ENCODE measurements around the gene SPACA9. TPM values are rescaled to one million over a fixed set of nuclear protein-coding genes. Genes with fewer than 3 reads are reported as not detected.

The SPACA9 gene
- total and polyA plus RNA-seq, 2 donors, result 2.5 to 6.6 TPM

- Histone ChIP-seq H3K36me3 (ENCODE audit: insufficient read depth) (peaks cover 6% of the 10 kb centered on the region), H3K27ac (ENCODE audit: low read depth) (no peak overlapping the region), H3K4me3 (ENCODE audit: low read depth, low read length) (no peak overlapping the region), H3K4me1 (ENCODE audit: insufficient read depth) (no peaks in the 10 kb centered on the region)
- WGBS, result 80% methylated on average over 9 of the region's 9 CpGs
- no peak for DNase-seq (ENCODE audit: extremely low spot score)
Measured at GRCh38 chr9:132892400-132892799, 13.7 kb downstream of the SPACA9 start.

GRCh38 chr9:132894346-132894745 is 15.6 kb downstream of the SPACA9 start:
- WGBS, result 83% methylated on average over 5 of the region's 5 CpGs
- Histone ChIP-seq H3K4me3 (ENCODE audit: low read depth, low read length) (no peak overlapping the region), H3K27ac (ENCODE audit: low read depth) (no peak overlapping the region), H3K4me1 (ENCODE audit: insufficient read depth) (no peaks in the 10 kb centered on the region), H3K36me3 (ENCODE audit: insufficient read depth) (peaks cover 7% of the 10 kb centered on the region)
- no peak for DNase-seq (ENCODE audit: extremely low spot score)

GRCh38 chr9:132894862-132895835 is 16.5 kb downstream of the SPACA9 start:
- H3K36me3 ChIP-seq (ENCODE audit: insufficient read depth), result peaks cover 7% of the 10 kb centered on the region
- H3K4me3 ChIP-seq (ENCODE audit: low read depth, low read length), result no peak overlapping the region
- WGBS, result 59% methylated on average over 9 of the region's 9 CpGs
- DNase-seq (ENCODE audit: extremely low spot score), result peak; percentile 25
- no peak overlapping the region for H3K27ac ChIP-seq (ENCODE audit: low read depth)
- H3K4me1 ChIP-seq (ENCODE audit: insufficient read depth), result no peaks in the 10 kb centered on the region

GRCh38 chr9:132896264-132896663 is 17.6 kb downstream of the SPACA9 start:
- no peak for DNase-seq (ENCODE audit: extremely low spot score)
- Histone ChIP-seq H3K36me3 (ENCODE audit: insufficient read depth) (peaks cover 13% of the 10 kb centered on the region), H3K4me1 (ENCODE audit: insufficient read depth) (no peaks in the 10 kb centered on the region), H3K4me3 (ENCODE audit: low read depth, low read length) (no peak overlapping the region), H3K27ac (ENCODE audit: low read depth) (no peak overlapping the region)
- WGBS, result 80% methylated on average over 13 of the region's 13 CpGs

GRCh38 chr9:132896906-132897305 is 18.2 kb downstream of the SPACA9 start:
- Histone ChIP-seq H3K4me3 (ENCODE audit: low read depth, low read length) (no peak overlapping the region), H3K4me1 (ENCODE audit: insufficient read depth) (no peaks in the 10 kb centered on the region), H3K36me3 (ENCODE audit: insufficient read depth) (peaks cover 13% of the 10 kb centered on the region), H3K27ac (ENCODE audit: low read depth) (no peak overlapping the region)
- no peak for DNase-seq (ENCODE audit: extremely low spot score)
- 57% methylated on average over 6 of the region's 6 CpGs for WGBS

GRCh38 chr9:132898051-132898450 is 19.4 kb downstream of the SPACA9 start:
- DNase-seq (ENCODE audit: extremely low spot score), result no peak
- 82% methylated on average over 7 of the region's 7 CpGs for WGBS
- H3K36me3 ChIP-seq (ENCODE audit: insufficient read depth), result peaks cover 13% of the 10 kb centered on the region
- no peaks in the 10 kb centered on the region for H3K4me1 ChIP-seq (ENCODE audit: insufficient read depth)
- no peak overlapping the region for H3K27ac ChIP-seq (ENCODE audit: low read depth)
- H3K4me3 ChIP-seq (ENCODE audit: low read depth, low read length), result no peak overlapping the region

GRCh38 chr9:132901858-132902831 is 23.4 kb downstream of the SPACA9 start:
- H3K27ac ChIP-seq (ENCODE audit: low read depth), result no peak overlapping the region
- WGBS, result 46% methylated on average over 11 of the region's 11 CpGs
- H3K4me3 ChIP-seq (ENCODE audit: low read depth, low read length), result no peak overlapping the region
- no peaks in the 10 kb centered on the region for H3K4me1 ChIP-seq (ENCODE audit: insufficient read depth)
- DNase-seq (ENCODE audit: extremely low spot score), result peak; percentile 84
- H3K36me3 ChIP-seq (ENCODE audit: insufficient read depth), result peaks cover 8% of the 10 kb centered on the region

- Histone ChIP-seq H3K4me3 (ENCODE audit: low read depth, low read length) (no peak overlapping the region), H3K4me1 (ENCODE audit: insufficient read depth) (no peaks in the 10 kb centered on the region), H3K36me3 (ENCODE audit: insufficient read depth) (peaks cover 7% of the 10 kb centered on the region), H3K27ac (ENCODE audit: low read depth) (no peak overlapping the region)
- DNase-seq (ENCODE audit: extremely low spot score), result no peak
- 84% methylated on average over 13 of the region's 13 CpGs for WGBS
Measured at GRCh38 chr9:132903574-132904492, 25.1 kb downstream of the SPACA9 start.

GRCh38 chr9:132905726-132906125 is 27.0 kb downstream of the SPACA9 start:
- Histone ChIP-seq H3K27ac (ENCODE audit: low read depth) (no peak overlapping the region), H3K4me1 (ENCODE audit: insufficient read depth) (no peaks in the 10 kb centered on the region), H3K4me3 (ENCODE audit: low read depth, low read length) (no peak overlapping the region), H3K36me3 (ENCODE audit: insufficient read depth) (peaks cover 3% of the 10 kb centered on the region)
- no peak for DNase-seq (ENCODE audit: extremely low spot score)
- 90% methylated on average over 12 of the region's 12 CpGs for WGBS

GRCh38 chr9:132908635-132909034 is 29.9 kb downstream of the SPACA9 start:
- 86% methylated on average over 7 of the region's 7 CpGs for WGBS
- Histone ChIP-seq H3K4me3 (ENCODE audit: low read depth, low read length) (no peak overlapping the region), H3K4me1 (ENCODE audit: insufficient read depth) (no peaks in the 10 kb centered on the region), H3K36me3 (ENCODE audit: insufficient read depth) (peaks cover 2% of the 10 kb centered on the region), H3K27ac (ENCODE audit: low read depth) (no peak overlapping the region)
- DNase-seq (ENCODE audit: extremely low spot score), result no peak

- peaks cover 2% of the 10 kb centered on the region for H3K36me3 ChIP-seq (ENCODE audit: insufficient read depth)
- 78% methylated on average over 2 of the region's 2 CpGs for WGBS
- no peak for DNase-seq (ENCODE audit: extremely low spot score)
- H3K4me3 ChIP-seq (ENCODE audit: low read depth, low read length), result no peak overlapping the region
- H3K4me1 ChIP-seq (ENCODE audit: insufficient read depth), result no peaks in the 10 kb centered on the region
- H3K27ac ChIP-seq (ENCODE audit: low read depth), result no peak overlapping the region
Measured at GRCh38 chr9:132909311-132909710, 30.6 kb downstream of the SPACA9 start.

GRCh38 chr9:132910376-132910775 is 31.7 kb downstream of the SPACA9 start:
- no peak overlapping the region for H3K4me3 ChIP-seq (ENCODE audit: low read depth, low read length)
- H3K27ac ChIP-seq (ENCODE audit: low read depth), result no peak overlapping the region
- 89% methylated on average over 6 of the region's 6 CpGs for WGBS
- no peaks in the 10 kb centered on the region for H3K4me1 ChIP-seq (ENCODE audit: insufficient read depth)
- H3K36me3 ChIP-seq (ENCODE audit: insufficient read depth), result peaks cover 2% of the 10 kb centered on the region
- DNase-seq (ENCODE audit: extremely low spot score), result no peak

- 94% methylated on average over 4 of the region's 4 CpGs for WGBS
Measured at GRCh38 chr9:132912131-132912530, 33.4 kb downstream of the SPACA9 start.

More at GRCh38 chr9:132912131-132912530, 33.4 kb downstream of the SPACA9 start:
- H3K4me1 ChIP-seq (ENCODE audit: insufficient read depth), result no peaks in the 10 kb centered on the region
- H3K4me3 ChIP-seq (ENCODE audit: low read depth, low read length), result no peak overlapping the region
- H3K27ac ChIP-seq (ENCODE audit: low read depth), result no peak overlapping the region
- no peak for DNase-seq (ENCODE audit: extremely low spot score)
- peaks cover 2% of the 10 kb centered on the region for H3K36me3 ChIP-seq (ENCODE audit: insufficient read depth)

All from urinary bladder (tissue), 4 donors.